CD4-positive, alpha-beta T cell treated with Interleukin-2 at 100 ng/mL for 4 hours (primary cell): ENCODE data around the gene MRPS16.
"Not testable (repeated sequence)": the region's sequence is repeated elsewhere in the genome, so short reads cannot be mapped to it uniquely, and the experiment has no call there.

Experiments used
- DNase-seq: peaks from one replicate; pipeline ENCODE4 v3.0.0-alpha.2; 2020; ENCODE audit warnings: low spot score

The MRPS16 gene

DNA sequence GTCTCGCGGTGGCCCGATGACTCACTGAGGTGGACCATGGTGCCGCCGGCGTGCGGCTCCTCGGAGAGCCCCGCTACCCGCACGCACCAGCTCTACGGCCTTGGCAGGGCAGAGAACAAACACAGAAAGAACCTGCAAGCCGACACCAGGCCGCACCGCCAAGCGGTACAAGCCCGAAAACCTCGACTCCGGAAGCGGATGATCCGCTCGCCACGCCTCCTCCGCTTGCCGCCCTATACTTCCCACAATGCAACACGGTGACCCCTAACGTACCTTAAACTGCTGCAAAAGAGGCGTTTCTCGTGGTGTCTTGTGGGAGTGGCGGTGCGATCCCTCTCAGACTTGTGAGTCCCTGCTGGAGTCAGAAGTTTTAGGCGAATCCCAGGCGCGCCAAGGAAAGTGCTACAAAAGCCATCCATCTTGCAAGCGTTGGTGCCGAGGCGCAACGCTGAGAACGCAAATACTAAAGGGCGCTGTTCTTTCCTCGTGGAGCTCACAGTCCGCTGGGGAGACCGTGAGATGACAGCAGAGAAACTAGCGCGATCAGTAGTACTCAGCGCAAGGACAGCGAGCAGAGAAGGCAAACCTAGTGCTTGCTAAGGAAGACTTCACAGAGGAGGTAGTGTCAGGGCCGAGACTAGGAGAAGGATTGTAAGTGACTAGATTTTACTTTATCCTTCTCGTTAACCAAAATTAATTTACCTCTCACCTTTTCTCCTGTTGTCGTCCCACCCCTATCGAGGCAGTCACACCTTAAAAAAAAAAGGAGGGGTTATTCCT is at the start of gene MRPS16:
MRPS16 (minus strand) TSS at position 200 of the 780 bp plus-strand sequence; CDS start at position 38, 162 bp downstream.
- DNase-seq, result peak; percentile 93

DNA sequence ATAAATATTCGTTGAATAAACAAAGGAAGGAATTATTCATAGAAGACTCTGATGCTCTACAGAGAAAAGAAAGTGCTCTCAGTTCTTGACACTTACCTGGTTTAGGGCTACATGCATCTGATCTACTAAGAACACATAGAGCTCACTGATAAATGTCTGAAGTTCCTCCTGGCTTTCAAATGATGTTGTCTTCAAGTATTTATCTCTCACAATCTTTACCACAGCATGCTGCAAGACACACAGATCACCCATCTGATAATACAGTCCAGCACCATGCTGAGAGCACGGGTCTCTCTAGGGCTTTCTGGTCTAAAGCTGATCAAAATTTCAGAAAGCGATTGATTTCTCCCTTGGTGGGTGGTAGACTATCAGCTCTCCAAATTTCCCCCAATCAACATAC is 44.5 kb upstream of the MRPS16 start:
- DNase-seq, result no peak

DNA sequence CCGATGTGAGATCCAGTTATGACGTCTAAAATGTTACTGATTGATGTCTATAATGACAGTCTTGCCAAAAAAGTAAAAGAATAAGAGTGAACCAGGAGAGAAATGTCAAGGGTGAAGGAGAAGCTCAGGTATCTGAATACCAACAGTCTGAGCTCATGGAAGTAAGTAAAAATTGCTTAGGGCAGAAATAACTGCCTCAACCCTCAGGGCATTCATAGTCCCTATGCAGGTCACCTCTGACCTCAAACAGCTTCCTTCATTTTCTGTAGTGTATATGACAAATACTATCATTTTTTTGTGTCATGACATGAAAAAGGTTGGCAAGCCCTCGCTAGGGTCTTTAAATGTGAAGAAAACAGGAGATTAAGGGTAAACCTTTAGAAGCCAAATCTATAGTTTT is 41.0 kb upstream of the MRPS16 start:
- DNase-seq, result no peak

DNA sequence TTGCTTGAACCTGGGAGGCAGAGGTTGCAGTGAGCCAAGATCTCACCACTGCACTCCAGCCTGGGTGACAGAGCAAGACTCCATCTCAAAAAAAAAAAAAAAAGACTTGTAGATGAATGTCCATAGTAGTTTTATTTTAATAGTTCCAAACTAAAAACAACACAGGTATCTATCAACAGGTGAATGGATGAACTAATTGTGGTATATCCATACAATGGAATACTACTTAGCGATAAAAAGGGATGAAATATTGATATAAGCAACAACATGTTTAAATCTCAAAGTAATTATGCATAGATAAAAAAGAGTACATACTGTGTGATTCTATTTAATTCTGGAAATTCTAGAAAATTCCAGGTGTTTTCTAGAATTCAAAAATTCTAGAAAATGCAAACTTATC is 37.5 kb upstream of the MRPS16 start:
- DNase-seq, result no peak

DNA sequence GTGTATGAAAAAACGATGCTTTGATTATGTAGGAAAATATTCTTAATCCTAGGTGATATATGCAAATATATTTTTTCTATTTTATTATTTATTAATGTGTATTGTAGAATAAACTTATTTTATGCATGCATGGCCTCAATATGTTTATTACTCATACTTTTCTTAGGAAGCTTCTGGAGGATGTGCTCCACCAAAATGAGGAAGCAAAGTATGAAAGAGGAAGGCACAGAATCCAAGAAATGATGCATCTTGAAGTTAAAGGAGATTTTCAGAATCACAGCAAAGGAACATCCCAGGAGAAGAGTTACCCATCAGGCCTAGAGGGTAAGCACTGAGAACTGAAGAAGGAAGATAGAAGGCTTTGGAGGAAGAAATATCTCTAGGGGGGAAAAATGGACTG is 35.0 kb upstream of the MRPS16 start:
- DNase-seq, result no peak

DNA sequence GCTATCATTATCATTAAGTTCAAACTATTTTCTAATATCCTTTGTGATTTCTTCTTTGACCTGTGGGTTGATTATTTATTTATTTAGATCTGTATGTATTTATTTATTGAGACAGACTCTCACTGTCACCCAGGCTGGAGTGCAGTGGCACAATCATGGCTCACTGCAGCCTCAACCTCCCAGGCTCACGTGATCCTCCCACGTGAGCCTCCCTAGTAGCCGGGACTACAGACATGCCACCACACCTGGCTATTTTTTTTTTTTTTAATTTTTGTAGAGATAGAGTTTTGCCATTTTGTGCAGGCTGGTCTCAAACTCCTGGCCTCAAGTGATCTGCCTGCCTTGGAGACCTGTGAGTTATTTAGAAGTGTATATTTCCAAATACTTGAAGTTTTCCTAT is 28.7 kb upstream of the MRPS16 start:
- DNase-seq, result no peak

DNA sequence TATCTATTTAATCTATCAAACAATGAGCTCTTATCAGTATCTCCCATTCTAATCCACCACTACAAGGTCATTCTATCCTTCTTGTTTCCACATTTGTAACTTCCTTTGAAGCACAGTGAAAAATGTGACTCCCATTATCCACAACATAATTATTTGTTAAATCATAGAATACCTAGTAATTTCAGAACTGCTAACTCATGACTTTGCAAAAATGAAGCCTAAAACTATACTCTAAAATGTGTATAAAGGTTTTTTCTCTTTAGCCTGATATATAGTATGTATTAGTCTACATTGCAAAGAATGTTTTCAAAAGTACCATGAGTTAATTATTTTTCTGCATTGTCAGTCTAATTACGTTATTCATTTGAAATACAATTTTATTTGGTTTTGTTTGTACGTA is 12.0 kb upstream of the MRPS16 start:
- no peak for DNase-seq

DNA sequence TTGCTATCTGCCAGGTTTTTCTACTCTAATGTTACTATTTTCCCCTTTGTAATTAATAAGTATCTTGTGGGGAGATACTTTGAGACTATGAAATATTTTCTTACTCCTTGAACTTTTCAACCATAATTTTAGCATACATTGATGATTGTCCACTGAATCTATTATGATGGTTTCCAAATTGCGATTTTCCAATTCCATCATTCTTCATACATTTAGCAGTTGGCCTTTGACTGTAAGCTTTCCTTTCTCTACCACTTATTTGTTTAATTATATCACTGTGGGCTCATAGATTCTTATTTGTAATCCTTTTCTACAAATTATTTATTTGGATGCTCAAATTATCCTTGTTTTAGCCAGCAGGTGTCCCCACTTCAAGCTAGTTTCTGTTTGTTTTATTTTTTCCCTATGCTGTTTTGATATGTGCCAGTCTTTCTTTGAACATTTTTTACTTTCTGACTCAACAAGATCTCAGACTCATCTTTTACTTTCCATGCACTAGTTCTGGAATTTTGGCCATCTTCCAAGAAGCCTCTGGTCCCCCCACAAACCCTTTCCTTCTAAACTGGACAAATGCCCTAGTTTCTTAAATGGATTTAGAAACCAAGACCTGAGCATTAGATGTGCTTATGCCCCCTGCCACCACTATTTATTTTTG is 11.4 kb upstream of the MRPS16 start:
- DNase-seq, result peak; percentile 19

DNA sequence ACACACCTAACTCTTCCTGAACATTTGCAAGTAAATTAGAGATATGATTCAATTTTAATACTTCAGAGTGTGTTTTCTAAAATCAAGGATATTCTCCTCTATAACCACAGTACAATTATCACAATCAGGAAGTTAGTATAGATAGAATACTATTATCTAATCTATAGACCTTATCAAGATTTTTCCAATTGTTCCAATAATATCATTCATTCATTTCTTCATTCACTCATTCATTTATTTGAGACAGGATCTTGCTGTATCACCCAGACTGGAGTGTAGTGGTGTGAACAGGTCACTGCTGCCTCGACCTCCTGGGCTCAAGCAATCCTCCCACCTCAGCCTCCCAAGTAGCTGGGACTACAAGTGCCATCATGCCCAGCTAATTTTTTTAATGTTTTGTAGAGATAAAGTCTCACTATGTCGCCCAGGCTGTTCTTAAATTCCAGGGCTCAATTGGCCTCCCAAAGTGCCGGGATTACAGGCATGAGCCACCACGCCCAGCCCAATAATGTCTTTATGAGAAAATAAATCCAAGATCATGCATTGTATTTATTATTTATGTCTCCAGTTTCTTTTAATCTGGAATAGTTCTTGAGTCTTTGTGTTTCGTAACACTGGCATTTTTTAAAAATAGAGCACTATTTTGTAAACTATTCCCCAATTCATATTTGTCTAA is 10.6 kb upstream of the MRPS16 start:
- DNase-seq, result no peak

DNA sequence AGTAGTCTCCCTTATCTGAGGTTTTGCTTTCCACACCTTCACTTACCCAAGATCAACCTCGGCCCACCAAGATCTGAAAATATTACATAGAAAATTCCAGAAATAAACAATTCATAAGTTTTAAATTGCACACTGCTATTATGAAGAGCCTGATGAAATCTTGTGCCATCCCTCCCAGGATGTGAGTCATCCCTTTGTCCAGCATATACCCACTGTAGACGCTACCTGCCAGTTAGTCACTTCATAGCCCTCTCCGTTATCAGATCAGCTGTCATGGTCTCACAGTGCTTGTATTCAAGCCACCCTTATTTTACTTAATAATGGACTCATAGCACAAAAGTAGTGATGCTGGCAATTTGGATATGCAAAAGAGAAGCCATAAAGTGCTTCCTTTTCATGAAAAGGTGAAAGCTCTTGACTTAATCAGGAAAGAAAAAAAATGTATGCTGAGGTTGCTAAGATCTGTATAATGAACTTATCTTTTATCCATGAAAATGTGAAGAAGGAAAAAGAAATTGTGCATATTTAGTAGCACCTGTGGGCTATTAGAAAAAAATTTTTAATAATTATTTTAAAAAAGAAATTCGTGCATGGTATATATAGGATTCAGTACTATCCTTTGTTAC is 9.8 kb upstream of the MRPS16 start:
- no peak for DNase-seq

DNA sequence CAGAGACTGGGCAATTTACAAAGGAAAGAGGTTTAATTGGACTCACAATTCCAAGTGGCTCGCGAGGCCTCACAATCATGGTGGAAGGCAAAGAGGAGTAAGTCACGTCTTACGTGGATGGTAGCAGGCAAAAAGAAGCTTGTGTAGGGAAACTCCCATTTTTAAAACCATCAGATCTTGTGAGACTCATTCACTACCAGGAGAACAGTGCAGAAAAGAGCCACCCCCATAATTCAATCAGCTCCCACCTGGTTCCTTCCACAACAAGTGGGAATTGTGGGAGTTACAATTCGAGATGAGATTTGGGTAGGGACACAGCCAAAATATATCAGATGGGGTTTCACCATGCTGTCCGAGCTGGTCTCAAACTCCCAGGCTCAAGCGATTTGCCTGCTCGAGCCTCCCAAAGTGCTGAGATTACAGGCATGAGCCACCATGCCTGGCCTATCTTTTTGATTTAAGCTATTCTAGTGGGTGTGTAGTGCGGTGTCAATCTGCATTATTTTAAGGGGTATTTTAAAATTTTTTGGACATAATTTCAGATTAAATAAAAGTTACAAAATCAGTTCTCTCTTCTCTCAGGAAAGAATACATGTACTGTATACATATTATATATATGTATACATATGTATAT is 9.0 kb upstream of the MRPS16 start:
- no peak for DNase-seq

DNA sequence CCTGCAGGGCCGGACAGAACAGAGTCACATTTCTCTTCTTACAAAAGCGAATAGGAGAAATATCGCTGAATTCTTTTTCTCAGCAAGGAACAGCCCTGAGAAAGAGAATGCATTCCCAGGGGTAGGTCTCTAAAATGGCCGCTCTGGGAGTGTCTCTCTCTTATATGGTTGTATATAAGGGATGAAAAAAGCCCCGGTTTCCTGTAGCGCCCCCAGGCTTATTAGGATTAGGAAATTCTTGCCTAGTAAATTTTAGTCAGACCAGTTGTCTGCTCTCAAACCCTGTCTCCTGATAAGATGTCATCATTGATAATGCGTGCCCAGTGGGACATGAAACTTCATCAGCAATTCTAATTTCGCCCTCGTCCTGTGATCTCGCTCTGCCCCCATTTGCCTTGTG is 6.2 kb upstream of the MRPS16 start:
- DNase-seq, result not testable (repeated sequence)

DNA sequence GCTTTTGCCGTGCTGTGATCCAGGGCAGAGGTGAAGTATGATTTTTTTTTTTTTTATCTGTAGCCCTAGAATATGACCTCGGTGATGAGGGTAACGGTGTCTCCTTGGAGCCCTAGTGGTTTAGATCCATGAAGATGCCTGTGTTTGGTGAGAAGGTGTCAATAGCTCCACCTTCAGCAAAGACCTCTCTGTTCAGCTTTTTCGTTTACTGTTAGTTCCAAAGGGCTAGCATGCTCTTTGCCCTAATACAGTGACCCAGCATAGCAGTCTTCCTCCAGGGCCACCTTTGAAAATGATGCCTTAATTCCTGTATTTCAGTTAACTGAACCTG is 746 bp upstream of the MRPS16 start:
- no peak for DNase-seq

DNA sequence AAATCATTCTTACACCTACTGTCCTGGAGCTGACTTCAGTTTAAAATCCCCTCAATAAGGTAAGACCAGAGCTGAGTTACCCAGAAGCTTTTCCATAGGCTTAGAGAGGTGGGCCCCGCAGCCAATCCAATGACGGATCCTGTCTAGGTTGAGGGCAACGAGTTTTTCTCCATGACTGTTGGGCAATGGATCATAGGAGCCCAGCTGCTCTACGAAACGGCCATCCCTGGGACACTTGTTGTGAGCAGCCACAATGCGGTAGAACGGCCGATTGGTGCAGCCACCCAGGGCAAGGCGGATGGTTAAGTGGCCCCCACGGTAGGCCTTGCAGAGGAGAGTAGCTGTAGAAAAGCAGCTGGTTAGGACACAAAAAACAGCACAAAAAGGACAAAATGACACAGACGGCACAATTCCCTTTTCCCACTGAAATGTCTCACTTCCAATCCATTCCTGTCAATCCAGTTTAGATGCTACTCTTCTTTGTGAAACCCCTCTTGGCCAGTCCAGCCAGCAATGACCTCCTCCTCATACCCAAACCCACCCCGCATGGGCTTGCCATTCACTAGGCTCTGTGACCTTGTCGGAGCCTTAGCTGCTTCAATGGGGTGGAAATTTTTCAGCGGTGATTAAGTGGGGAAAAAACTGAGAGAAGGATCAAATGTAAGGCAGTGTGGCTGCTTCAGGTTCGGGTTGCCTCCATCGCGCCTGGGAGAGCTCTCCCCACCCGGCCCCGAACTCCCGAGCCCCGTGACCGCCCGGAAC is 580 bp downstream of the MRPS16 start:
- DNase-seq, result no peak

DNA sequence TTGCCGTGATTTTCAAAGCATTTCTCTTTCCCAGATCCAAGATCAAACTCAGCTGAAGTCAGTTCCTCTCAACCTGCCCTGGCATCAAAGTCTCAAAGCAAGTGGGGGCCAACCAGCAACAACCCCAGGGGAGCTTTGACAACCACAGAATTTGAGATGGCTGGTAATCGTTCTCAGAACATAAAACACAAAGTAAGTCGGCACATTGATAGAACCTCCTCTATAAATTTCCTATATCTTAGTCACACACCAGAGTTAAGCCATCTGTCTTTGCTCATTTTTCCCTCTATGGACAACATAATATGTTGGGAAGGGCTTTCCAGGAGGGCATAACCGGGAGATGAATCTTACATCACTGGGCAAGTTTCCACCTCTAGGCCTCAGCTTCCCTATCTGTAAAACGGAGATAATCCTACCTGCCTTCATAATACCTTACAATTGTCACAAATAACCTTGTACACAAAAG is 4.2 kb downstream of the MRPS16 start:
- no peak for DNase-seq

DNA sequence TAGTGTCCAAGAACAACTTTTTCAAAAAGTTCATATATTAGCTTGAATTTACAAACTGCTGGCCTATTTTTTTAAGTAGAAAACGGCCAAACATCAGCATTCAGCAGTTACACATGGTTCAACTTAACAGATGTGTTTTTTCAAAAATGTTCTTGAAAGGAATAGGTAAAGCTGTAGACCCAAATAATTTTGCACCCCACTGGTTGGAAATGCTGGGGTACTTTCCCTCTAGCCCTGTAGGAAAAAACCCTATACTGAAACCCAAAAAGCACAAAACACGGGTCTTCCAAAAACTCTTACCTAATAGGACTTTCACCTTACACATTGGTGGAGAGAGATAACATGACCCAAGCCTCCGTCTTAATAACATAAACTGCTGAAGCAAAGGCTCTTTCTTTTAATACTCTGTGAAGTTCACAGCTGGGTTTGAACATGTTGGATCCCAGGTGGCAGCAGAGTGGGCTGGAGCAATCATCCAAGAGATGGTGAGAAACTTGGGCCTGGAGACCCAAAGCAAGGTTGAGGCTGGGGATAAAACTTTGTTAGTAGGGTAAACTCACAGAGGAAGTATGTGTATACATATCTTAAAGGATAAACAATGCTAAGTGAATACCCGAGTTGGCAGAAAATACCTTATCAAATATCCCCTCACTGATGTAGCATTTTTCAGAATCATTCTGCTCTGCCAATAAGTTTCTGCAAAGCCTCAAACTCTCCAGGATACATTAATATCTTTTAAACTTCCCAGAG is 4.8 kb downstream of the MRPS16 start:
- DNase-seq, result no peak

DNA sequence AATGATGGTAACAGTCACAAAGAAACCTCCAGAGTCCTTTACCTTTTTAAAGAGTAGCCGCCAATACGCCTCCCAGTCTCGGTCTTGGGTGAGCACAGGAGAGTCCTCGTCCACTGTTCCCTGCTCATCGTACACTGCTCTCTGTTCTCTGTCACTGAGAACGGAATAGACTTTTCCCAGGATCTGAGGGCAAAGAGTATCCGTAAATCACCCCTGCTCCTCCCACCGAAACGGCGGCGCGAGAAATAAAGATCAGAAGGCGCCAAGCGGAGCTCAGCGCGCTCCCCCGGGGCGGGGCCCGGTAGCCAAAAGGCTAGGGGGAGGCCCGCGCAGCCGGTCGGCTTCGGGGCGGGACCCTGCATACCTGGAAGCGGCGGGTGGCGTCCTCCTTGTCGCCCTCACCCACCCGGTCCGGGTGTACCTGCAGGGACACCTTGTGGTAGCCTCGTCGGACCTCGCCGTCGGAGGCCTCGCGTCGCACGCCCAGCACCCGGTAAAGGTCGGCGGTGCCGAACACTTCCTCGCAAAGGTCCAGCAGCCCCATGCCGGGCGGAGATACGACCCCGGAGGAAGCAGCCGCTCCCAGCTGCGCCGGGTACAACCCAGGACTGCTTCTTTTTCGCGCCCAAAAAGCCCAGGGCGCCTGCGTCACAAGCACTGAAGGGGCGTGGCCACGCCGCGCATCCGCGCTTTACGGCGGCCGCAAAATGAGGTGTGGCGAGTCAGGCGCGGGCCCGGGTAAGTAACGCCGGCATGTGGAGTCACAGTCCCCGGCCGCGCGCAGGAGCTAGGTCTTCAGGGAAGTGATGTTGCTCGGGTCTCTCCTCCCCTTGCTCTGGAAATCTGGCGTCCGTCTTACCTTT is 5.6 kb downstream of the MRPS16 start, which contains the start of gene DNAJC9:
DNAJC9 (minus strand) TSS at position 610 of the 863 bp plus-strand sequence; CDS start at position 544, 66 bp downstream.
- peak; percentile 98 for DNase-seq

DNA sequence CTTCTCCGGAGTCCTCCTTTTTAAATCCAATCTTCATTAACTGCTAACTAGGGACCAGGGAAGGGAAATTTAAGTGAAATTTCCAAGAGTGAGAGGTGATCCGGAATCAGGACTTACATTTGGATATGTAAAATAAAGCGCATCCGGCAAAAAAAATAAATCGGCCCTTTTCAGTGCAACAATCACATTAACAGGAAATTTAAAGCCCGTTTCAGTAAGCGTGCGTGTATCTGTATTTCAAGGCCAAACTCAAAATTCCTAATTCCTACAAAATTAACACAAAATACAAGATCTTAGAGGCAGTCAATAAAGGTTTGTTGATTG is 6.2 kb downstream of the MRPS16 start:
- DNase-seq, result no peak

DNA sequence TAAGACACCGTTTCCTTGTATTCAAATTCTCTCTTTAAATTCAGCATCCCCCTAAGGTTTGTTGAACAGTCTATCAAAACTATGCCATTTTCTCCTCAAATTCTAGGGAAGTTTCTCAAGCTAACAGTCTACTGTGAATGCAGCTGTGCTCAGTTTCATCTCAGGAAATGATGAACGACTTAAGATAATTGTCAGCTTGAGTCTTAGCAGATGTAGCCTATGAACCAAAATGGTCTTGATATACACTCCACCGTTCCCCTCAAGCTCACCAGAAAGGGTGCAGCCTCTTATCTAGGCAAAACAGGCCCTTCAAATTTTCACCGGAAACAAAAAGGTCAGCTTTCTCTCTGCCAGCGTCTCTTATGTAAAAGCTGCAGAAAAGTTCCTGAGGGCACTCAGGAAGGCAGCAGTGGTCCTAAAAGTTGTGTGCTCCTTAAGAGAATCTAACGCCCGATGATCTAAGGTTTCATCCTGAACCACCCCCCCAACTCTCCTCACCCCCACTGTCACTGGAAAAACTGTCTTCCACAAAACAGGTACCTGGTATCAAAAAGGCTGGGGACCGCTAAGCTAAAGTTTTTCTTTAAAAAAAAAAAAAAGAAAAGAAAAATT is 7.5 kb downstream of the MRPS16 start:
- no peak for DNase-seq
